ENCODE data around the gene TMEM135. TPM values are rescaled to one million over a fixed set of nuclear protein-coding genes. Genes with fewer than 3 reads are reported as not detected.

Gene TMEM135
- total RNA-seq, 1 experiment from 2014 or later, result 95.2 TPM

DNA sequence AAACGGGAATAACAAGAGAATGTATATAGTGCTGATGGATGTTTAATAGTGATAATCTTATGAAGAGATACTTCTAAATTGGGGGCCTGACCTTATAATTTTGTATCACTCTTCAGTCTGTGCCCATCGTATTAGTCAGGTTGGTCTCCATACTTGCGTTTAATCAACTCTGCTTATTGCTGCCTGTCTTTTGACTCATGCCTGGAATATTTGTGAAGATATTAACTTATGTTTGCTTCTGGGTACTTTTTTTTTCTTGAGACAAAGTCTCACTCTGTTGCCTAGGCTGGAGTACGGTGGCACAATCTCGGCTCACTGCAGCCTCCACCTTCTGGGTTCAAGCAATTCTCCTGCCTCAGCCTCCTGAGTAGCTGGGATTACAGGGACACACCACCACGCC, 24.0 kb downstream of the TMEM135 start:
- DNase-seq, result no peak
- H3K9me3 Mint-ChIP-seq (ENCODE audit: unreplicated experiment), result no peaks in the 10 kb centered on the region
- CTCF ChIA-PET, result no interaction called here

DNA sequence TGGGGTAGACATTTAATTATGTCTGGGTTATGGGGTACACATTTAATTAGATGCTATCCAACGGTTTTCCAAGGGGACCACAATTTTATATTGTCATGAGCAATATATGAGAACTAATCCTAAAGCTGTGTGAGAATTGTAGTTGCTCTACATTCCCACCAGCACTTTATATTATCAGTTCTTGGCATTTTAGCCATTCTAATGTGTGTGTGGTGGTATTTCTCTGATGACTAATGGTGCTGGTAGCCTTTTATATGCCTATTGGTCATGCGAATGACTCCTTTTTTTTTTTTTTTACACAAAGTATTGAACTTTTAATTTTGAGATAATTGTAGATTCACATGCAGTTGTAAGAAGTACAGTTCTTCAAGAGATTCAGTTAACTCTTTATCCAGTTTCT, 26.2 kb downstream of the TMEM135 start:
- Mint-ChIP-seq H3K4me1 (ENCODE audit: low read depth, unreplicated experiment) (peaks cover 15% of the 10 kb centered on the region), H3K36me3 (ENCODE audit: insufficient read depth, unreplicated experiment) (no peaks in the 10 kb centered on the region), H3K27ac (ENCODE audit: unreplicated experiment) (no peak overlapping the region), H3K27me3 (ENCODE audit: insufficient read depth, unreplicated experiment) (no peaks in the 10 kb centered on the region), H3K9me3 (ENCODE audit: unreplicated experiment) (no peaks in the 10 kb centered on the region), H3K4me3 (ENCODE audit: unreplicated experiment) (no peak overlapping the region)
- POLR2A ChIA-PET, result no interaction called here
- Histone ChIP-seq H3K36me3 (ENCODE audit: control insufficient read depth, insufficient read depth, low read length) (no peaks in the 10 kb centered on the region), H3K4me1 (peaks cover 5% of the 10 kb centered on the region; the same call in 1 of the 2 replicates), H3K4me3 (ENCODE audit: low read depth, low read length) (no peak overlapping the region), H3K9me3 (no peaks in the 10 kb centered on the region), H3K27me3 (replicated peaks; ENCODE audit: control insufficient read depth, insufficient read depth, low read length) (no peaks in the 10 kb centered on the region)
- no TSS peak for BruUV-seq (replicated peaks)
- no peak for DNase-seq
- CTCF ChIA-PET, result no interaction called here
- intact Hi-C loops (cut with micrococcal nuclease; ENCODE audit: unreplicated experiment), result no loop called here
- TF ChIP-seq, protein P1, sequence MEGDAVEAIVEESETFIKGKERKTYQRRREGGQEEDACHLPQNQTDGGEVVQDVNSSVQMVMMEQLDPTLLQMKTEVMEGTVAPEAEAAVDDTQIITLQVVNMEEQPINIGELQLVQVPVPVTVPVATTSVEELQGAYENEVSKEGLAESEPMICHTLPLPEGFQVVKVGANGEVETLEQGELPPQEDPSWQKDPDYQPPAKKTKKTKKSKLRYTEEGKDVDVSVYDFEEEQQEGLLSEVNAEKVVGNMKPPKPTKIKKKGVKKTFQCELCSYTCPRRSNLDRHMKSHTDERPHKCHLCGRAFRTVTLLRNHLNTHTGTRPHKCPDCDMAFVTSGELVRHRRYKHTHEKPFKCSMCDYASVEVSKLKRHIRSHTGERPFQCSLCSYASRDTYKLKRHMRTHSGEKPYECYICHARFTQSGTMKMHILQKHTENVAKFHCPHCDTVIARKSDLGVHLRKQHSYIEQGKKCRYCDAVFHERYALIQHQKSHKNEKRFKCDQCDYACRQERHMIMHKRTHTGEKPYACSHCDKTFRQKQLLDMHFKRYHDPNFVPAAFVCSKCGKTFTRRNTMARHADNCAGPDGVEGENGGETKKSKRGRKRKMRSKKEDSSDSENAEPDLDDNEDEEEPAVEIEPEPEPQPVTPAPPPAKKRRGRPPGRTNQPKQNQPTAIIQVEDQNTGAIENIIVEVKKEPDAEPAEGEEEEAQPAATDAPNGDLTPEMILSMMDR (IDR thresholded peaks at IDR 0.05; ENCODE audit: insufficient read depth in 1 of 2, low read depth in 1 of 2, low read length in 1 of 2, severe bottlenecking in 1 of 2, unreplicated experiment in 1 of 2), result no peak

More for the DNA sequence above, 24.0 kb downstream of the TMEM135 start:
- Histone ChIP-seq H3K4me3 (ENCODE audit: low read depth, low read length) (no peak overlapping the region), H3K36me3 (ENCODE audit: control insufficient read depth, insufficient read depth, low read length) (no peaks in the 10 kb centered on the region), H3K27me3 (replicated peaks; ENCODE audit: control insufficient read depth, insufficient read depth, low read length) (no peaks in the 10 kb centered on the region), H3K9me3 (no peaks in the 10 kb centered on the region), H3K4me1 (peaks cover 5% of the 10 kb centered on the region; the same call in 1 of the 2 replicates)
- Mint-ChIP-seq H3K27ac (ENCODE audit: unreplicated experiment) (no peak overlapping the region), H3K36me3 (ENCODE audit: insufficient read depth, unreplicated experiment) (no peaks in the 10 kb centered on the region), H3K27me3 (ENCODE audit: insufficient read depth, unreplicated experiment) (no peaks in the 10 kb centered on the region), H3K4me1 (ENCODE audit: low read depth, unreplicated experiment) (peaks cover 15% of the 10 kb centered on the region), H3K4me3 (ENCODE audit: unreplicated experiment) (no peak overlapping the region)
- intact Hi-C loops (cut with micrococcal nuclease; ENCODE audit: unreplicated experiment), result no loop called here
- POLR2A ChIA-PET, result no interaction called here
- TF ChIP-seq, protein P1 (IDR thresholded peaks at IDR 0.05; ENCODE audit: insufficient read depth in 1 of 2, low read depth in 1 of 2, low read length in 1 of 2, severe bottlenecking in 1 of 2, unreplicated experiment in 1 of 2), result no peak
- BruUV-seq (replicated peaks), result no TSS peak

DNA sequence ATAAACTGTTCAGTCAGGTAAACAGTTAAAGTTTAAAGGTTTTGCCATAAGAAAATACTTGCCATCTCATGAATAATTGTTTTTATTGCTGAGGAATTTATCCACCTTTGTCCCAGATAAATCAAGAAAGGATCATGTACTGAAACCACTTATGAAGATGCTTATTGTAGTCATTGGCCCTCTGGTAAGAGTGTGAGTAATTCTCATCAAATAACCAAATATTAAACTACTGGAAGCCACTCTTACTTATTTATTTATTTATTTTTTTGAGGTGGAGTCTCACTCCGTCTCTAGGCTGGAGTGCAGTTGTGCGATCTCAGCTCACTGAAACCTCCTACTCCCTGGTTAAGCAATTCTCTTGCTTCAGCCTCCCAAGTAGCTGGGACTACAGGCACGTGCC, 35.1 kb downstream of the TMEM135 start:
- TF ChIP-seq, protein P1 (IDR thresholded peaks at IDR 0.05; ENCODE audit: insufficient read depth in 1 of 2, low read depth in 1 of 2, low read length in 1 of 2, severe bottlenecking in 1 of 2, unreplicated experiment in 1 of 2), result no peak
- Mint-ChIP-seq H3K27ac (ENCODE audit: unreplicated experiment) (no peak overlapping the region), H3K9me3 (ENCODE audit: unreplicated experiment) (peaks cover 14% of the 10 kb centered on the region), H3K27me3 (ENCODE audit: insufficient read depth, unreplicated experiment) (no peaks in the 10 kb centered on the region), H3K4me3 (ENCODE audit: unreplicated experiment) (no peak overlapping the region), H3K36me3 (ENCODE audit: insufficient read depth, unreplicated experiment) (peaks cover 39% of the 10 kb centered on the region), H3K4me1 (ENCODE audit: low read depth, unreplicated experiment) (no peaks in the 10 kb centered on the region)
- intact Hi-C loops (cut with micrococcal nuclease; ENCODE audit: unreplicated experiment), result no loop called here
- no peak for DNase-seq
- Histone ChIP-seq H3K36me3 (ENCODE audit: control insufficient read depth, insufficient read depth, low read length) (peaks cover 9% of the 10 kb centered on the region), H3K9me3 (no peaks in the 10 kb centered on the region), H3K27me3 (replicated peaks; ENCODE audit: control insufficient read depth, insufficient read depth, low read length) (no peaks in the 10 kb centered on the region), H3K4me1 (no peaks in the 10 kb centered on the region), H3K4me3 (ENCODE audit: low read depth, low read length) (no peak overlapping the region)
- ChIA-PET POLR2A (no interaction called here), CTCF (no interaction called here)
- BruUV-seq (replicated peaks), result no TSS peak
